ENCODE measurements around the gene SLC1A7.

- TF ChIP-seq CTCF (IDR thresholded peaks at IDR 0.05; ENCODE audit: poor library complexity) (no peak), EZH2 (IDR thresholded peaks at IDR 0.05; ENCODE audit: borderline replicate concordance) (no peak), EZH2phosphoT487 (IDR thresholded peaks at IDR 0.05; ENCODE audit: low read depth, severe bottlenecking, unreplicated experiment) (no peak)
Observed at GRCh38 chr1:53069265-53069662, 73.2 kb downstream of the SLC1A7 start.
